ENCODE measurements around the gene ATXN10. TPM values are rescaled to one million over a fixed set of nuclear protein-coding genes. Genes with fewer than 3 reads are reported as not detected.

The ATXN10 gene
- total and polyA plus RNA-seq, 2 of the 13 experiments (the other 11 are each of a cell fraction or from before 2014, with no cell fraction given): 60.1 to 194 TPM

DNA sequence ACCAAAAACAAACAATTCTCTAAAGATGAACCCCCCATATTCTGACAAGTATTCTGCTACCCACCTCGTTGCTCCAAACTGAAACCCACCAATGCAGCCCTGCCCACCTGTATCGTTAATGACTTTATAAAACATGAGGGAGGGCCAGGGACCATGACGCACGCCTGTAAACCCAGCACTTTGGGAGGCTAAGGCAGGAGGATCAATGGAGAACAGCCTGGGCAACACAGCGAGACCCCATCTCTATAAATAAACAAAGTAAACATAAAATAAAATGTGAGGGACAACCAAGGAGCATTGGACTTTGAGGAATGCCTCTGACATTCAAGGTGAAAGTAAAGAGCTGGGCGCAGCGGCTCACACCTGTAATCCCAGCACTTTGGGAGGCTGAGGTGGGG is 39.8 kb upstream of the ATXN10 start:
- no peak for ATAC-seq
- FAIRE-seq: no peak
- POLR2A ChIA-PET: no interaction called here

GRCh38 chr22:45632791-45633515 is 38.7 kb upstream of the ATXN10 start:
- H3K36me3 ChIP-seq (replicated peaks in 1 of 2; ENCODE audit: control insufficient read depth in 1 of 2, insufficient read depth in 2 of 2, low read length in 2 of 2): no peaks in the 10 kb centered on the region
- no peaks in the 10 kb centered on the region for H3K79me2 ChIP-seq (ENCODE audit: insufficient read depth, low read length)
- peaks cover 0 to 3% of the 10 kb centered on the region in 2 experiments; a peak in 2 of 5 replicates for H3K27me3 ChIP-seq (ENCODE audit: control insufficient read depth in 1 of 2, insufficient read depth in 2 of 2, low read length in 2 of 2)
- H3K4me1 ChIP-seq (ENCODE audit: insufficient read depth, low read length): peaks cover 83% of the 10 kb centered on the region
- H3K9ac ChIP-seq (ENCODE audit: insufficient read depth, low read depth, low read length): 0 out of 2 replicates have a peak overlapping the region, but pooled peaks have one; percentile 36
- FAIRE-seq (no peak), DNase-seq (ENCODE audit: low spot score) (peak; percentile 62), ATAC-seq (peak; percentile 12; the same call in 2 of the 3 replicates)
- peak overlapping the region; percentile 73 for H3K4me2 ChIP-seq (ENCODE audit: low read depth, low read length)
- WGBS (ENCODE audit: low lambda C conversion rate): 5% methylated on average over 13 of the region's 15 CpGs
- H3K4me3 ChIP-seq (replicated peaks in 1 of 3; ENCODE audit: insufficient read depth in 1 of 3, low read depth in 2 of 3, low read length in 3 of 3): peak overlapping the region; percentile 29 to 46 (median 30); a peak in 3 of 6 replicates
- H4K20me1 ChIP-seq (ENCODE audit: insufficient read depth, low read length): no peaks in the 10 kb centered on the region
- H3K9me3 ChIP-seq (ENCODE audit: low read length): no peaks in the 10 kb centered on the region
- in situ Hi-C loops (cut with HindIII; ENCODE audit: extremely low pct_ligation_motif_present, low pct_unique_long_range_greater_than_20kb): loop anchor here (25.0 kb wide), 1 partner anchor 479 kb away; no protein-coding TSS in a partner anchor
- BruUV-seq (replicated peaks): no TSS peak
- POLR2A ChIA-PET: interaction anchor here (1.5 kb wide), 1 partner anchor 39 kb away, joined by 3 read pairs; the partner anchor contains the start of gene ATXN10
- H2AFZ ChIP-seq (ENCODE audit: low read length): no peak overlapping the region
- intact Hi-C loops (cut with micrococcal nuclease; ENCODE audit: unreplicated experiment): no loop called here
- CTCF ChIA-PET (ENCODE audit: low intra/inter-chr PET ratio, low total read pairs): no interaction called here
- H3K27ac ChIP-seq (ENCODE audit: extremely low read length, insufficient read depth, low read length): no peak overlapping the region
- TF ChIP-seq, protein P1, sequence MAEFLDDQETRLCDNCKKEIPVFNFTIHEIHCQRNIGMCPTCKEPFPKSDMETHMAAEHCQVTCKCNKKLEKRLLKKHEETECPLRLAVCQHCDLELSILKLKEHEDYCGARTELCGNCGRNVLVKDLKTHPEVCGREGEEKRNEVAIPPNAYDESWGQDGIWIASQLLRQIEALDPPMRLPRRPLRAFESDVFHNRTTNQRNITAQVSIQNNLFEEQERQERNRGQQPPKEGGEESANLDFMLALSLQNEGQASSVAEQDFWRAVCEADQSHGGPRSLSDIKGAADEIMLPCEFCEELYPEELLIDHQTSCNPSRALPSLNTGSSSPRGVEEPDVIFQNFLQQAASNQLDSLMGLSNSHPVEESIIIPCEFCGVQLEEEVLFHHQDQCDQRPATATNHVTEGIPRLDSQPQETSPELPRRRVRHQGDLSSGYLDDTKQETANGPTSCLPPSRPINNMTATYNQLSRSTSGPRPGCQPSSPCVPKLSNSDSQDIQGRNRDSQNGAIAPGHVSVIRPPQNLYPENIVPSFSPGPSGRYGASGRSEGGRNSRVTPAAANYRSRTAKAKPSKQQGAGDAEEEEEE (CRISPR knock-in tag; IDR thresholded peaks at IDR 0.05; ENCODE audit: borderline replicate concordance): no peak
- peak; percentile 44; the same call in 1 of the 2 replicates for TF ChIP-seq SOX5 (CRISPR knock-in tag; IDR thresholded peaks at IDR 0.05; ENCODE audit: borderline replicate concordance)
- TF ChIP-seq POGK (CRISPR knock-in tag; conservative IDR thresholded peaks at IDR 0.05): 0 out of 2 replicates have a peak, but pooled peaks have one; percentile 28
- peak; percentile 29 for TF ChIP-seq HNRNPLL (IDR thresholded peaks at IDR 0.05; ENCODE audit: low read depth, low read length, poor library complexity, severe bottlenecking)
- no peak for TF ChIP-seq THAP7 (CRISPR knock-in tag; IDR thresholded peaks at IDR 0.05)
- TF ChIP-seq ZNF710 (CRISPR knock-in tag; IDR thresholded peaks at IDR 0.05; ENCODE audit: borderline replicate concordance): 0 out of 2 replicates have a peak, but pooled peaks have one; percentile 22
- no peak for TF ChIP-seq RBAK (CRISPR knock-in tag; IDR thresholded peaks at IDR 0.05)

More for the DNA sequence above, 39.8 kb upstream of the ATXN10 start:
- Histone ChIP-seq H3K27ac (ENCODE audit: extremely low read length, insufficient read depth, low read length) (no peak overlapping the region), H3K9me3 (ENCODE audit: low read length) (no peaks in the 10 kb centered on the region), H3K4me1 (ENCODE audit: insufficient read depth, low read length) (peaks cover 90% of the 10 kb centered on the region), H2AFZ (ENCODE audit: low read length) (no peak overlapping the region), H3K36me3 (replicated peaks in 1 of 2; ENCODE audit: control insufficient read depth in 1 of 2, insufficient read depth in 2 of 2, low read length in 2 of 2) (no peaks in the 10 kb centered on the region), H4K20me1 (ENCODE audit: insufficient read depth, low read length) (no peaks in the 10 kb centered on the region), H3K9ac (ENCODE audit: insufficient read depth, low read depth, low read length) (no peak overlapping the region), H3K4me3 (replicated peaks in 1 of 3; ENCODE audit: insufficient read depth in 1 of 3, low read depth in 2 of 3, low read length in 3 of 3) (no peak overlapping the region), H3K4me2 (ENCODE audit: low read depth, low read length) (peak overlapping the region; percentile 73; the same call in 1 of the 2 replicates), H3K27me3 (ENCODE audit: control insufficient read depth in 1 of 2, insufficient read depth in 2 of 2, low read length in 2 of 2) (peaks cover 0 to 3% of the 10 kb centered on the region in 2 experiments; a peak in 2 of 5 replicates), H3K79me2 (ENCODE audit: insufficient read depth, low read length) (no peaks in the 10 kb centered on the region)
- no peak for DNase-seq (ENCODE audit: low spot score)
- intact Hi-C loops (cut with micrococcal nuclease; ENCODE audit: unreplicated experiment) (no loop called here), in situ Hi-C loops (cut with HindIII; ENCODE audit: extremely low pct_ligation_motif_present, low pct_unique_long_range_greater_than_20kb) (loop anchor here (25.0 kb wide), 1 partner anchor 480 kb away; no protein-coding TSS in a partner anchor)
- WGBS (ENCODE audit: low lambda C conversion rate): 64% methylated on average over 7 of the region's 7 CpGs
- CTCF ChIA-PET (ENCODE audit: low intra/inter-chr PET ratio, low total read pairs): no interaction called here
- BruUV-seq (replicated peaks): no TSS peak
- TF ChIP-seq HNRNPL (IDR thresholded peaks at IDR 0.05; ENCODE audit: low read depth, low read length) (no peak), RFX5 (IDR thresholded peaks at IDR 0.05; ENCODE audit: low read depth, low read length) (no peak), ZFP36 (IDR thresholded peaks at IDR 0.05; ENCODE audit: borderline replicate concordance, low read depth, low read length, partially characterized antibody) (no peak), ZNF121 (CRISPR knock-in tag; IDR thresholded peaks at IDR 0.05) (peak; percentile 85)

All from HepG2 (cell line).